Peyer's patch (tissue), 4 donors: ENCODE measurements around the gene KIF23.

Source experiments
- CTCF ChIP-seq, 6 experiments: fragments of 450-650 bp in 4 of 6; fragments of 200-600 bp in 2 of 6; sonication (generic) in 1 of 6; IDR thresholded peaks; one replicate each; pipeline ENCODE4 v1.5.1; 2017 to 2019; ENCODE audit warnings: antibody characterized with exemption in 6 of 6, mild to moderate bottlenecking in 3 of 6, moderate library complexity in 1 of 6
- POLR2A ChIP-seq, 2 donors: fragments of 450-650 bp; IDR thresholded peaks; one replicate each; pipeline ENCODE4 v1.5.1; 2017; ENCODE audit warnings: antibody characterized with exemption in 2 of 2, mild to moderate bottlenecking in 2 of 2, moderate library complexity in 2 of 2

DNA sequence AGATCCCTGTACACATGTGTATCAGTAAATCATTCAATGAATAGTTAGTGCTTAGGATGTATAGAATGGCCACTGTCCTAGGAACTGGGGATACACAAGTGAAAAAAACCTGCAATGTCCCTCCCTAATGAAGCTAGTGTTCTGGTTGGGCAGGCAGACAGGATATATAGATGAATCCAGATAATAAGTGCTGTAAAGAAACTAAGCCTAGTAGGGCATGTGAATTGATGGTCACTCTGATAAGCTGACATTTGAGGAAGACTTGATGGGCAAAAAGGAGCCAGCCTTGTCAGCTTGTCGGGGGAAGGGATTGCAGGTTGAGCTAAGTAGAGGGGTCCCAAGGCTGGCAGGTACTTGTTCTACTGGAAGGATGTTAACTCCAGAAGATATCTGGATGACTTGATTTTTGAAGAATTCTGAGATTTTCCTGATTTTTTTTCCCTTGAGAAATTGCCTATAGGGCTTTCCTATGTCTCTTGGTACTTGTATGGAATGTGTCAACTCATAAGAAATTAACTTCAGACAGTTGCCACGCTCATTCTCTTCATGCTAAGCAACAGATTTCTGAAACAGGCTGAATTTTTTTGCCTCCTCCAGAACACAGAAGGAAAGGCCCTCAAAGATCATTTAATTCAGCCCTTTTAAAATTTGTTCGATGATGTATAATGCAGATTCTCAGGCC, 6.3 kb upstream of the KIF23 start:
- no peak for TF ChIP-seq POLR2A (IDR thresholded peaks at IDR 0.05)
- TF ChIP-seq CTCF (IDR thresholded peaks at IDR 0.05) = no peak
